H1 (cell line): ENCODE results near the gene DLAT. TPM values are rescaled to one million over a fixed set of nuclear protein-coding genes. Genes with fewer than 3 reads are reported as not detected.
A peak's percentile ranks its signal among the peaks of the same experiment; 100 is the strongest.

Source experiments
- EGR1 ChIP-seq: IDR thresholded peaks from 2 replicates; pipeline ENCODE4 v1.6.1; 2011; ENCODE audit warnings: low read depth, low read length, borderline replicate concordance
- TAF7 ChIP-seq: optimal IDR thresholded peaks from 2 replicates; pipeline ENCODE3; 2011; ENCODE audit warnings: low read depth, mild to moderate bottlenecking, inconsistent platforms, low read length, moderate library complexity, borderline replicate concordance
- TEAD4 ChIP-seq: IDR thresholded peaks from 2 replicates; pipeline ENCODE4 v1.6.1; 2012; ENCODE audit warnings: low read depth, low read length, inconsistent platforms, mixed read lengths
- polyA plus RNA-seq, 7 experiments: library from polyadenylated mRNA; depleted of rRNA in 3 of 7; stranded (reverse) in 5 of 7; unstranded in 2 of 7; fragments of >200 nt in 5 of 7; fragments of 200-250 nt in 2 of 7; gene quantifications; 1 replicate in 5 of 7; 2 replicates in 1 of 7; 4 replicates in 1 of 7; pipeline versions ENCODE4 v1.2.1 to v1.2.3, GENCODE V29; 2011 to 2013; ENCODE audit warnings: missing spikeins in 2 of 7, mixed read lengths in 2 of 7
- total RNA-seq: library from RNA; stranded (reverse); fragmentation: NEBNext Ultra II Directional; extraction: Animal tissue kit (Norgen Biotek cat#: 25700); gene quantifications from 2 replicates; pipeline ENCODE4 v1.2.1, GENCODE V29; 2021
- TF ChIP-seq, protein P1 (sequence below): fragments of 300-600 bp; sonication (generic); IDR thresholded peaks from 2 replicates; pipeline ENCODE4 v1.7.1; 2012; ENCODE audit warnings: low read length, moderate library complexity, mild to moderate bottlenecking, inconsistent platforms; ENCODE audit not compliant: insufficient replicate concordance
- TF ChIP-seq, protein P2 (sequence below): IDR thresholded peaks from 2 replicates; pipeline ENCODE4 v1.6.1; 2012; ENCODE audit warnings: inconsistent platforms

Gene DLAT
- total and polyA plus RNA-seq, 2 of the 8 experiments (the other 6 are each of a cell fraction or from before 2014, with no cell fraction given), result 23.1 to 66.2 TPM

DNA sequence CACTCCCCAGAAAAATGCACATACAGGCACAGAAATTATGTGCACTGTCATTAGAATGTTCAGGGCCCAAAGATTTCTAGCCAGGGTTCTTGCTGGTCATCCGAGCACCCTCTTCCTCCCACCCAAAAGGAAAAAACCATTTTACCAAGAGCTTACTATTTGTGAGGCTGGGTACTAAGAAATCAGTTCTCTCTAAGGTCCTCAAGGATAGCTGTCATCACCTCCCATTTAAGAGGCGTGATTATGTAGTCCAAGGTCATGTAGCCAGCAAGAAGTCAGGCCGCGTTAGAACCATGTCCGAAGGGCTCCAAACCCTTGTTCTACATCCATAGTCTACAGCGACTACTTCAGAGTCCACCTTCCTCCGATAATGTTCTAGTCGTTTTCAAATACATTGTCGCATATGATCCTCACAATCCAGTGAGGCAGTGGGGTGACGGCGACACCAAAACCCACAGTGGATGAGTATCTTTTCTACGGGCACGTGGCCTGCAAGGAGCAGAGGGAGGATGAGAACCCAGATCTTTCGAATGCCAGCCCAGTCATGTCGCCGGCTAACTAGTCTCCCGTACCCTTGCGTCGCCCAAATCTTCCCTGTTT lies 60.7 kb downstream of the DLAT start (continued):
- TF ChIP-seq, protein P1, sequence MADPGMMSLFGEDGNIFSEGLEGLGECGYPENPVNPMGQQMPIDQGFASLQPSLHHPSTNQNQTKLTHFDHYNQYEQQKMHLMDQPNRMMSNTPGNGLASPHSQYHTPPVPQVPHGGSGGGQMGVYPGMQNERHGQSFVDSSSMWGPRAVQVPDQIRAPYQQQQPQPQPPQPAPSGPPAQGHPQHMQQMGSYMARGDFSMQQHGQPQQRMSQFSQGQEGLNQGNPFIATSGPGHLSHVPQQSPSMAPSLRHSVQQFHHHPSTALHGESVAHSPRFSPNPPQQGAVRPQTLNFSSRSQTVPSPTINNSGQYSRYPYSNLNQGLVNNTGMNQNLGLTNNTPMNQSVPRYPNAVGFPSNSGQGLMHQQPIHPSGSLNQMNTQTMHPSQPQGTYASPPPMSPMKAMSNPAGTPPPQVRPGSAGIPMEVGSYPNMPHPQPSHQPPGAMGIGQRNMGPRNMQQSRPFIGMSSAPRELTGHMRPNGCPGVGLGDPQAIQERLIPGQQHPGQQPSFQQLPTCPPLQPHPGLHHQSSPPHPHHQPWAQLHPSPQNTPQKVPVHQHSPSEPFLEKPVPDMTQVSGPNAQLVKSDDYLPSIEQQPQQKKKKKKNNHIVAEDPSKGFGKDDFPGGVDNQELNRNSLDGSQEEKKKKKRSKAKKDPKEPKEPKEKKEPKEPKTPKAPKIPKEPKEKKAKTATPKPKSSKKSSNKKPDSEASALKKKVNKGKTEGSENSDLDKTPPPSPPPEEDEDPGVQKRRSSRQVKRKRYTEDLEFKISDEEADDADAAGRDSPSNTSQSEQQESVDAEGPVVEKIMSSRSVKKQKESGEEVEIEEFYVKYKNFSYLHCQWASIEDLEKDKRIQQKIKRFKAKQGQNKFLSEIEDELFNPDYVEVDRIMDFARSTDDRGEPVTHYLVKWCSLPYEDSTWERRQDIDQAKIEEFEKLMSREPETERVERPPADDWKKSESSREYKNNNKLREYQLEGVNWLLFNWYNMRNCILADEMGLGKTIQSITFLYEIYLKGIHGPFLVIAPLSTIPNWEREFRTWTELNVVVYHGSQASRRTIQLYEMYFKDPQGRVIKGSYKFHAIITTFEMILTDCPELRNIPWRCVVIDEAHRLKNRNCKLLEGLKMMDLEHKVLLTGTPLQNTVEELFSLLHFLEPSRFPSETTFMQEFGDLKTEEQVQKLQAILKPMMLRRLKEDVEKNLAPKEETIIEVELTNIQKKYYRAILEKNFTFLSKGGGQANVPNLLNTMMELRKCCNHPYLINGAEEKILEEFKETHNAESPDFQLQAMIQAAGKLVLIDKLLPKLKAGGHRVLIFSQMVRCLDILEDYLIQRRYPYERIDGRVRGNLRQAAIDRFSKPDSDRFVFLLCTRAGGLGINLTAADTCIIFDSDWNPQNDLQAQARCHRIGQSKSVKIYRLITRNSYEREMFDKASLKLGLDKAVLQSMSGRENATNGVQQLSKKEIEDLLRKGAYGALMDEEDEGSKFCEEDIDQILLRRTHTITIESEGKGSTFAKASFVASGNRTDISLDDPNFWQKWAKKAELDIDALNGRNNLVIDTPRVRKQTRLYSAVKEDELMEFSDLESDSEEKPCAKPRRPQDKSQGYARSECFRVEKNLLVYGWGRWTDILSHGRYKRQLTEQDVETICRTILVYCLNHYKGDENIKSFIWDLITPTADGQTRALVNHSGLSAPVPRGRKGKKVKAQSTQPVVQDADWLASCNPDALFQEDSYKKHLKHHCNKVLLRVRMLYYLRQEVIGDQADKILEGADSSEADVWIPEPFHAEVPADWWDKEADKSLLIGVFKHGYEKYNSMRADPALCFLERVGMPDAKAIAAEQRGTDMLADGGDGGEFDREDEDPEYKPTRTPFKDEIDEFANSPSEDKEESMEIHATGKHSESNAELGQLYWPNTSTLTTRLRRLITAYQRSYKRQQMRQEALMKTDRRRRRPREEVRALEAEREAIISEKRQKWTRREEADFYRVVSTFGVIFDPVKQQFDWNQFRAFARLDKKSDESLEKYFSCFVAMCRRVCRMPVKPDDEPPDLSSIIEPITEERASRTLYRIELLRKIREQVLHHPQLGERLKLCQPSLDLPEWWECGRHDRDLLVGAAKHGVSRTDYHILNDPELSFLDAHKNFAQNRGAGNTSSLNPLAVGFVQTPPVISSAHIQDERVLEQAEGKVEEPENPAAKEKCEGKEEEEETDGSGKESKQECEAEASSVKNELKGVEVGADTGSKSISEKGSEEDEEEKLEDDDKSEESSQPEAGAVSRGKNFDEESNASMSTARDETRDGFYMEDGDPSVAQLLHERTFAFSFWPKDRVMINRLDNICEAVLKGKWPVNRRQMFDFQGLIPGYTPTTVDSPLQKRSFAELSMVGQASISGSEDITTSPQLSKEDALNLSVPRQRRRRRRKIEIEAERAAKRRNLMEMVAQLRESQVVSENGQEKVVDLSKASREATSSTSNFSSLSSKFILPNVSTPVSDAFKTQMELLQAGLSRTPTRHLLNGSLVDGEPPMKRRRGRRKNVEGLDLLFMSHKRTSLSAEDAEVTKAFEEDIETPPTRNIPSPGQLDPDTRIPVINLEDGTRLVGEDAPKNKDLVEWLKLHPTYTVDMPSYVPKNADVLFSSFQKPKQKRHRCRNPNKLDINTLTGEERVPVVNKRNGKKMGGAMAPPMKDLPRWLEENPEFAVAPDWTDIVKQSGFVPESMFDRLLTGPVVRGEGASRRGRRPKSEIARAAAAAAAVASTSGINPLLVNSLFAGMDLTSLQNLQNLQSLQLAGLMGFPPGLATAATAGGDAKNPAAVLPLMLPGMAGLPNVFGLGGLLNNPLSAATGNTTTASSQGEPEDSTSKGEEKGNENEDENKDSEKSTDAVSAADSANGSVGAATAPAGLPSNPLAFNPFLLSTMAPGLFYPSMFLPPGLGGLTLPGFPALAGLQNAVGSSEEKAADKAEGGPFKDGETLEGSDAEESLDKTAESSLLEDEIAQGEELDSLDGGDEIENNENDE, result no peak
- TF ChIP-seq TEAD4 (no peak), TAF7 (no peak), EGR1 (no peak)
- TF ChIP-seq, protein P2, sequence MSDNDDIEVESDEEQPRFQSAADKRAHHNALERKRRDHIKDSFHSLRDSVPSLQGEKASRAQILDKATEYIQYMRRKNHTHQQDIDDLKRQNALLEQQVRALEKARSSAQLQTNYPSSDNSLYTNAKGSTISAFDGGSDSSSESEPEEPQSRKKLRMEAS, result peak; percentile 73
